ENCODE data around the gene PLEKHA7.

The PLEKHA7 gene

GRCh38 chr11:17024924-17025323 is 10.7 kb upstream of the PLEKHA7 start:
- TF ChIP-seq CTCF (IDR thresholded peaks at IDR 0.05), result no peak
- no peak for TF ChIP-seq ZFX (IDR thresholded peaks at IDR 0.05; ENCODE audit: borderline replicate concordance)
- no peak overlapping the region for H3K27ac ChIP-seq

- no peak for TF ChIP-seq CTCF (IDR thresholded peaks at IDR 0.05)
- TF ChIP-seq ZFX (IDR thresholded peaks at IDR 0.05; ENCODE audit: borderline replicate concordance), result no peak
- no peak overlapping the region for H3K27ac ChIP-seq
Measured at GRCh38 chr11:17021511-17021910, 7.3 kb upstream of the PLEKHA7 start.

GRCh38 chr11:17020831-17021230 is 6.6 kb upstream of the PLEKHA7 start:
- no peak for TF ChIP-seq ZFX (IDR thresholded peaks at IDR 0.05; ENCODE audit: borderline replicate concordance)
- no peak for TF ChIP-seq CTCF (IDR thresholded peaks at IDR 0.05)
- H3K27ac ChIP-seq, result no peak overlapping the region

GRCh38 chr11:17019232-17019631 is 5.0 kb upstream of the PLEKHA7 start:
- no peak overlapping the region for H3K27ac ChIP-seq
- no peak for TF ChIP-seq ZFX (IDR thresholded peaks at IDR 0.05; ENCODE audit: borderline replicate concordance)
- no peak for TF ChIP-seq CTCF (IDR thresholded peaks at IDR 0.05)

GRCh38 chr11:17015627-17016126 is 1.5 kb upstream of the PLEKHA7 start:
- TF ChIP-seq ZFX (IDR thresholded peaks at IDR 0.05; ENCODE audit: borderline replicate concordance), result no peak
- no peak for TF ChIP-seq CTCF (IDR thresholded peaks at IDR 0.05)
- H3K27ac ChIP-seq, result no peak overlapping the region

GRCh38 chr11:17014833-17015626 is 816 bp upstream of the PLEKHA7 start:
- peak overlapping the region; percentile 73 for H3K27ac ChIP-seq
- TF ChIP-seq ZFX (IDR thresholded peaks at IDR 0.05; ENCODE audit: borderline replicate concordance), result no peak
- peak; percentile 80 for TF ChIP-seq CTCF (IDR thresholded peaks at IDR 0.05)

GRCh38 chr11:17013548-17014320 is 480 bp downstream of the PLEKHA7 start:
- TF ChIP-seq ZFX (IDR thresholded peaks at IDR 0.05; ENCODE audit: borderline replicate concordance), result no peak
- no peak for TF ChIP-seq CTCF (IDR thresholded peaks at IDR 0.05)
- H3K27ac ChIP-seq, result peak overlapping the region; percentile 73
